B cell (primary cell): ENCODE data around the gene DNHD1. TPM values are rescaled to one million over a fixed set of nuclear protein-coding genes. Genes with fewer than 3 reads are reported as not detected.

ENCODE experiments used
- ATAC-seq: fragments of 200-7000 bp; cut with Tn5 transposase; one replicate; pipeline ENCODE4 v1.10.0; 2021; ENCODE audit warnings: low read depth, mild to moderate bottlenecking, moderate number of reproducible peaks, moderate library complexity
- CTCF ChIA-PET: fragments of 350-600 bp; sonication (Branson Sonifier 250); formaldehyde crosslinking; loops from one replicate; lab custom pipeline; 2021; ENCODE audit warnings: antibody characterized with exemption, inconsistent platforms; lab: Charles Lee
- POLR2A ChIA-PET: fragments of 350-600 bp; sonication (Branson Sonifier 250); formaldehyde crosslinking; loops from one replicate; lab custom pipeline; 2021; ENCODE audit warnings: antibody characterized with exemption; lab: Charles Lee
- DNase-seq: peaks from one replicate; pipeline ENCODE4 v3.0.0; 2013
- H2AFZ ChIP-seq: 2 replicates; pipeline ENCODE4 v1.6.1; 2012; ENCODE audit warnings: mild to moderate bottlenecking, low read depth, low read length; ENCODE audit not compliant: insufficient read depth, poor library complexity, severe bottlenecking
- H3K27ac ChIP-seq, 2 donors: 1 replicate in 1 of 2; 2 replicates in 1 of 2; pipeline ENCODE4 v1.5.1; 2012 to 2013; ENCODE audit warnings: low read length in 2 of 2, mild to moderate bottlenecking in 2 of 2, moderate library complexity in 1 of 2
- H3K27me3 ChIP-seq, 4 experiments: fragments of 200-600 bp in 1 of 4; sonication (generic) in 1 of 4; replicated peaks in 1 of 4; 1 replicate in 2 of 4; 2 replicates in 2 of 4; pipeline versions ENCODE4 v1.6.1 to v1.7.0; 2013 to 2016; ENCODE audit warnings: low read length in 3 of 4, mild to moderate bottlenecking in 2 of 4, mixed read lengths in 1 of 4, moderate library complexity in 1 of 4; ENCODE audit not compliant: insufficient read depth in 4 of 4, control insufficient read depth in 3 of 4; ENCODE audit errors: control extremely low read depth in 1 of 4
- H3K36me3 ChIP-seq, 2 experiments: replicated peaks in 1 of 2; 1 replicate in 1 of 2; 2 replicates in 1 of 2; pipeline versions ENCODE4 v1.6.1 to v1.7.1; 2013; ENCODE audit warnings: low read length in 1 of 2; ENCODE audit not compliant: insufficient read depth in 2 of 2, control insufficient read depth in 1 of 2; ENCODE audit errors: control extremely low read depth in 1 of 2, extremely low read depth in 1 of 2
- H3K4me1 ChIP-seq, 2 donors: fragments of 200-600 bp in 1 of 2; sonication (generic) in 1 of 2; 1 replicate in 1 of 2; 2 replicates in 1 of 2; pipeline versions ENCODE4 v1.5.1 to v1.6.1; 2013 to 2017; ENCODE audit warnings: low read length in 2 of 2; ENCODE audit not compliant: control insufficient read depth in 2 of 2, insufficient read depth in 2 of 2
- H3K4me2 ChIP-seq: replicated peaks from 2 replicates; pipeline ENCODE3; 2012; ENCODE audit warnings: mild to moderate bottlenecking, low read depth, low read length; ENCODE audit not compliant: poor library complexity, severe bottlenecking
- H3K4me3 ChIP-seq, 5 experiments: fragments of 200-600 bp in 1 of 5; sonication (generic) in 1 of 5; 1 replicate in 3 of 5; 2 replicates in 2 of 5; pipeline versions ENCODE4 v1.5.1 to v1.7.0; 2011 to 2016; ENCODE audit warnings: low read length in 4 of 5, mild to moderate bottlenecking in 4 of 5, low read depth in 2 of 5, control low read depth in 1 of 5, moderate library complexity in 1 of 5; ENCODE audit not compliant: insufficient read depth in 1 of 5; ENCODE audit errors: control extremely low read depth in 1 of 5, extremely low read depth in 1 of 5
- H3K79me2 ChIP-seq: fragments of 200-600 bp; sonication (generic); one replicate; pipeline ENCODE4 v1.6.0; 2016; ENCODE audit warnings: low read length; ENCODE audit not compliant: control insufficient read depth, insufficient read depth
- H3K9ac ChIP-seq: fragments of 200-600 bp; sonication (generic); 2 replicates; pipeline ENCODE4 v1.6.1; 2017; ENCODE audit warnings: mild to moderate bottlenecking, low read length, moderate library complexity
- H3K9me3 ChIP-seq, 3 donors: one replicate each; pipeline versions ENCODE4 v1.6.1 to v1.7.1; 2013; ENCODE audit warnings: low read length in 2 of 3; ENCODE audit not compliant: control insufficient read depth in 2 of 3, insufficient read depth in 1 of 3; ENCODE audit errors: control extremely low read depth in 1 of 3
- H4K20me1 ChIP-seq: 2 replicates; pipeline ENCODE4 v1.6.0; 2012; ENCODE audit warnings: mild to moderate bottlenecking, low read length; ENCODE audit not compliant: insufficient read depth, control insufficient read depth, poor library complexity, severe bottlenecking
- H3K27ac Mint-ChIP-seq: one replicate; pipeline ENCODE4 v1.8.0; 2021; ENCODE audit warnings: mixed read lengths
- H3K27me3 Mint-ChIP-seq: one replicate; pipeline ENCODE4 v1.8.0; 2021; ENCODE audit warnings: mixed read lengths
- H3K4me1 Mint-ChIP-seq: one replicate; pipeline ENCODE4 v1.8.0; 2021; ENCODE audit warnings: mixed read lengths
- H3K4me3 Mint-ChIP-seq: one replicate; pipeline ENCODE4 v1.8.0; 2021; ENCODE audit warnings: mixed read lengths
- H3K9me3 Mint-ChIP-seq: one replicate; pipeline ENCODE4 v1.8.0; 2022; ENCODE audit warnings: mixed read lengths; ENCODE audit not compliant: insufficient read depth
- EZH2 ChIP-seq: IDR thresholded peaks from 2 replicates; pipeline ENCODE4 v1.6.1; 2012; ENCODE audit warnings: borderline replicate concordance, low read depth, mild to moderate bottlenecking, moderate library complexity, low read length; ENCODE audit not compliant: insufficient read depth, poor library complexity, severe bottlenecking
- WGBS: methylation state at CpG from one replicate; pipeline ENCODE4 v1.1.5; 2013; ENCODE audit warnings: missing lambda C conversion rate; ENCODE audit not compliant: insufficient coverage; 5-methylcytosine and 5-hydroxymethylcytosine counted together
- intact Hi-C: fragments of 100-400 bp; cut with micrococcal nuclease; formaldehyde crosslinking; loops from one replicate; pipeline ENCODE4 v1.10.0; 2022
- polyA plus RNA-seq: library from polyadenylated mRNA; depleted of rRNA; stranded (reverse); fragments of >200 nt; gene quantifications from 2 replicates; pipeline ENCODE4 v1.2.3, GENCODE V29; 2012
- total RNA-seq, 2 donors: library from RNA; stranded (reverse); fragments of 120-200 nt in 1 of 2; gene quantifications; 1 replicate in 1 of 2; 2 replicates in 1 of 2; pipeline versions ENCODE4 v1.2.3 to v1.2.4, GENCODE V29; 2013 to 2022
- TF ChIP-seq, protein P1 (sequence below): fragments of 200-600 bp; IDR thresholded peaks from one replicate; pipeline ENCODE4 v1.8.0; 2022; ENCODE audit warnings: antibody characterized with exemption, mild to moderate bottlenecking

The DNHD1 gene
- total and polyA plus RNA-seq, 2 donors (not counting 1 experiment from before 2014, with no cell fraction given): 53.9 to 58.2 TPM

DNA sequence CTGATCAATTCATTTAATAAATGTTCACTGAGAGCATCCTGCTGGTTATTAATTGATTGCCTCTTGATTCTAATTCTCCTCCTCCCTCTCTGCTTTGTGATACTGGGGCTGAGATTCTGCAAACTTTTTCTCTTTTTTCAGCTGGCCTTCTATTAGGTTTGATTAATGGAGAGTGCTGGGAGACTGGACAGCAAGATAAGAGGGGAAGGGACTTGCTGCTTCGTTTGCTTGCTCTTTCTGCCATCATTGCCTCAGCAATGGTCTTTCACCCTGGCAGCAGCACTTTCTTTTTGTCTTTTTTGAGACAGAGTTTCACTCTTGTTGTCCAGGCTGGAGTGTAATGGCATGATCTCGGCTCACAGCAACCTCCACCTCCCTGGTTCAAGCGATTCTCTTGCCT lies 7.1 kb downstream of the DNHD1 start:
- ChIA-PET CTCF (interaction anchor here (1.0 to 7.0 kb wide), 12 partner anchors 9 to 199 kb away, joined by 3 to 184 read pairs (median 6); partner anchors contain the start of genes HPX, MRPL17 and TRIM3), POLR2A (interaction anchor here (0.7 kb wide), 1 partner anchor 21 kb away, joined by 3 read pairs; no protein-coding TSS in a partner anchor)
- no peak overlapping the region for H3K4me3 Mint-ChIP-seq
- H3K79me2 ChIP-seq: peaks cover 9% of the 10 kb centered on the region
- no peaks in the 10 kb centered on the region for H4K20me1 ChIP-seq
- no peaks in the 10 kb centered on the region for H3K27me3 Mint-ChIP-seq
- H2AFZ ChIP-seq: no peak overlapping the region
- no peaks in the 10 kb centered on the region for H3K9me3 ChIP-seq
- H3K27me3 ChIP-seq: no peaks in the 10 kb centered on the region
- no peak overlapping the region for H3K27ac Mint-ChIP-seq
- no peaks in the 10 kb centered on the region for H3K9me3 Mint-ChIP-seq
- no peak overlapping the region for H3K4me3 ChIP-seq
- TF ChIP-seq, protein P1, sequence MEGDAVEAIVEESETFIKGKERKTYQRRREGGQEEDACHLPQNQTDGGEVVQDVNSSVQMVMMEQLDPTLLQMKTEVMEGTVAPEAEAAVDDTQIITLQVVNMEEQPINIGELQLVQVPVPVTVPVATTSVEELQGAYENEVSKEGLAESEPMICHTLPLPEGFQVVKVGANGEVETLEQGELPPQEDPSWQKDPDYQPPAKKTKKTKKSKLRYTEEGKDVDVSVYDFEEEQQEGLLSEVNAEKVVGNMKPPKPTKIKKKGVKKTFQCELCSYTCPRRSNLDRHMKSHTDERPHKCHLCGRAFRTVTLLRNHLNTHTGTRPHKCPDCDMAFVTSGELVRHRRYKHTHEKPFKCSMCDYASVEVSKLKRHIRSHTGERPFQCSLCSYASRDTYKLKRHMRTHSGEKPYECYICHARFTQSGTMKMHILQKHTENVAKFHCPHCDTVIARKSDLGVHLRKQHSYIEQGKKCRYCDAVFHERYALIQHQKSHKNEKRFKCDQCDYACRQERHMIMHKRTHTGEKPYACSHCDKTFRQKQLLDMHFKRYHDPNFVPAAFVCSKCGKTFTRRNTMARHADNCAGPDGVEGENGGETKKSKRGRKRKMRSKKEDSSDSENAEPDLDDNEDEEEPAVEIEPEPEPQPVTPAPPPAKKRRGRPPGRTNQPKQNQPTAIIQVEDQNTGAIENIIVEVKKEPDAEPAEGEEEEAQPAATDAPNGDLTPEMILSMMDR: no peak
- no peak for TF ChIP-seq EZH2
- no peaks in the 10 kb centered on the region for H3K4me1 ChIP-seq
- intact Hi-C loops: loop anchor here (2.0 kb wide), 1 partner anchor 61 kb away; no protein-coding TSS in a partner anchor
- DNase-seq (no peak), ATAC-seq (no peak)
- H3K27ac ChIP-seq: no peak overlapping the region
- no peak overlapping the region for H3K4me2 ChIP-seq
- H3K4me1 Mint-ChIP-seq: no peaks in the 10 kb centered on the region
- H3K36me3 ChIP-seq: peaks cover 1 to 31% of the 10 kb centered on the region in 2 experiments
- no peak overlapping the region for H3K9ac ChIP-seq
- 100% methylated on average over 1 of the region's 3 CpGs for WGBS

- intact Hi-C loops: loop anchor here (1.0 to 2.0 kb wide), 2 partner anchors 63 to 126 kb away; no protein-coding TSS in a partner anchor
- peaks cover 1 to 26% of the 10 kb centered on the region in 2 experiments for H3K36me3 ChIP-seq
- no peaks in the 10 kb centered on the region for H4K20me1 ChIP-seq
- no peak overlapping the region for H3K4me3 ChIP-seq
- H3K9me3 ChIP-seq: no peaks in the 10 kb centered on the region
- no peak overlapping the region for H3K9ac ChIP-seq
- Mint-ChIP-seq H3K9me3 (no peaks in the 10 kb centered on the region), H3K4me1 (no peaks in the 10 kb centered on the region), H3K4me3 (no peak overlapping the region), H3K27ac (no peak overlapping the region), H3K27me3 (no peaks in the 10 kb centered on the region)
- H2AFZ ChIP-seq: no peak overlapping the region
- no peaks in the 10 kb centered on the region for H3K79me2 ChIP-seq
- ATAC-seq (peak; percentile 33), DNase-seq (peak; percentile 53)
- no peaks in the 10 kb centered on the region for H3K4me1 ChIP-seq
- H3K27ac ChIP-seq: no peak overlapping the region
- TF ChIP-seq, protein P1: peak; percentile 76
- TF ChIP-seq EZH2: no peak
- POLR2A ChIA-PET: no interaction called here
- CTCF ChIA-PET: interaction anchor here (0.7 to 7.0 kb wide), 19 partner anchors 11 to 177 kb away, joined by 3 to 184 read pairs (median 4); partner anchors contain the start of genes ARFIP2, MRPL17, SMPD1 and TIMM10B
- H3K27me3 ChIP-seq: no peaks in the 10 kb centered on the region
- 100% methylated on average over 1 of the region's 2 CpGs for WGBS
- H3K4me2 ChIP-seq: no peak overlapping the region
Measured at GRCh38 chr11:6505577-6506240, 8.6 kb downstream of the DNHD1 start.
